Upper lobe of left lung (tissue), 4 donors: ENCODE measurements around the gene IL13RA1.

Experiments used
- EP300 ChIP-seq, 4 donors: sonication (generic); formaldehyde crosslinking; IDR thresholded peaks; one replicate each; pipeline ENCODE4 v1.5.1; 2017; ENCODE audit warnings: antibody characterized with exemption in 4 of 4, control low read depth in 2 of 4
- POLR2A ChIP-seq, 4 donors: fragments of 450-650 bp; IDR thresholded peaks; one replicate each; pipeline ENCODE4 v1.5.1; 2016 to 2017; ENCODE audit warnings: antibody characterized with exemption in 4 of 4, mild to moderate bottlenecking in 2 of 4
- TF ChIP-seq, protein P1 (sequence below), 6 experiments: fragments of 450-650 bp in 4 of 6; fragments of 200-600 bp in 2 of 6; sonication (generic) in 2 of 6; IDR thresholded peaks; one replicate each; pipeline ENCODE4 v1.5.1; 2016 to 2019; ENCODE audit warnings: antibody characterized with exemption in 6 of 6

DNA sequence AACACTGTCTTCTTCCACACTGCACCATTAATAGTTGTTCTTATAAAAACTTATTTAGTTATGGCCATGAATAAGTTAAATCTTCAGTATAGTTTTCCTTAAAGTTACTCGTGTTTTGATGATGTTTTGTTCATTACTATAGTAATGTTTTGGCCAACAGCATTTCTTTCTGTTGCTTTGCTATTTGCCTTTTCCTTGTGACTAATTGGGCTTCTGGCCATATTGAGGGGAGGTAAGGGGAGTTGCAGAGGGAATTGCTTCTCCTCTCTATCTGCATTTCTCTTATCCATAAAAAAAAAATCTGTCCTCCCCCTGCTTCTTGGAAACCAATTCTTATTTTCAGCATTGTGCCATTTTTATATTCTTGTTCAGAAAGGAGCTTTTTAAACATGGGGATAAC is 53.5 kb downstream of the IL13RA1 start:
- TF ChIP-seq, protein P1, sequence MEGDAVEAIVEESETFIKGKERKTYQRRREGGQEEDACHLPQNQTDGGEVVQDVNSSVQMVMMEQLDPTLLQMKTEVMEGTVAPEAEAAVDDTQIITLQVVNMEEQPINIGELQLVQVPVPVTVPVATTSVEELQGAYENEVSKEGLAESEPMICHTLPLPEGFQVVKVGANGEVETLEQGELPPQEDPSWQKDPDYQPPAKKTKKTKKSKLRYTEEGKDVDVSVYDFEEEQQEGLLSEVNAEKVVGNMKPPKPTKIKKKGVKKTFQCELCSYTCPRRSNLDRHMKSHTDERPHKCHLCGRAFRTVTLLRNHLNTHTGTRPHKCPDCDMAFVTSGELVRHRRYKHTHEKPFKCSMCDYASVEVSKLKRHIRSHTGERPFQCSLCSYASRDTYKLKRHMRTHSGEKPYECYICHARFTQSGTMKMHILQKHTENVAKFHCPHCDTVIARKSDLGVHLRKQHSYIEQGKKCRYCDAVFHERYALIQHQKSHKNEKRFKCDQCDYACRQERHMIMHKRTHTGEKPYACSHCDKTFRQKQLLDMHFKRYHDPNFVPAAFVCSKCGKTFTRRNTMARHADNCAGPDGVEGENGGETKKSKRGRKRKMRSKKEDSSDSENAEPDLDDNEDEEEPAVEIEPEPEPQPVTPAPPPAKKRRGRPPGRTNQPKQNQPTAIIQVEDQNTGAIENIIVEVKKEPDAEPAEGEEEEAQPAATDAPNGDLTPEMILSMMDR (IDR thresholded peaks at IDR 0.05), result no peak
- TF ChIP-seq EP300 (IDR thresholded peaks at IDR 0.05), result no peak
- TF ChIP-seq POLR2A (IDR thresholded peaks at IDR 0.05), result no peak
